WTC11 (cell line): ENCODE results near the gene BEGAIN. TPM values are rescaled to one million over a fixed set of nuclear protein-coding genes. Genes with fewer than 3 reads are reported as not detected.

Experiments used
- ATAC-seq: fragments of 200-7000 bp; cut with Tn5 transposase; 2 replicates; pipeline ENCODE4 v1.10.0; 2021; ENCODE audit warnings: mild to moderate bottlenecking, moderate library complexity
- CTCF ChIA-PET: fragments of 300-600 bp; sonication (Branson Sonifier 250); formaldehyde crosslinking; loops from one replicate; lab custom pipeline; 2021; ENCODE audit warnings: antibody characterized with exemption; lab: Charles Lee
- POLR2A ChIA-PET: fragments of 350-600 bp; sonication (Branson Sonifier 250); formaldehyde crosslinking; loops from one replicate; lab custom pipeline; 2021; ENCODE audit warnings: antibody characterized with exemption; lab: Charles Lee
- DNase-seq: peaks from one replicate; pipeline ENCODE4 v3.0.0; 2021; ENCODE audit warnings: low spot score
- H3K27ac Mint-ChIP-seq: 2 replicates; pipeline ENCODE4 v1.8.0; 2021; ENCODE audit warnings: mixed read lengths
- H3K27me3 Mint-ChIP-seq: 2 replicates; pipeline ENCODE4 v1.8.0; 2021; ENCODE audit warnings: low read depth, mild to moderate bottlenecking, moderate library complexity, mixed read lengths
- H3K36me3 Mint-ChIP-seq: 2 replicates; pipeline ENCODE4 v1.8.0; 2021; ENCODE audit warnings: mixed read lengths
- H3K4me1 Mint-ChIP-seq: 2 replicates; pipeline ENCODE4 v1.8.0; 2022; ENCODE audit warnings: mixed read lengths
- H3K4me3 Mint-ChIP-seq: 2 replicates; pipeline ENCODE4 v1.8.0; 2021; ENCODE audit warnings: mild to moderate bottlenecking, moderate library complexity, mixed read lengths
- H3K9me3 Mint-ChIP-seq: 2 replicates; pipeline ENCODE4 v1.8.0; 2021; ENCODE audit warnings: mixed read lengths
- AFF4 ChIP-seq: sonication (generic); formaldehyde crosslinking; IDR thresholded peaks from 2 replicates; pipeline ENCODE4 v1.8.1; 2023; ENCODE audit warnings: mild to moderate bottlenecking, missing genetic modification reagents, borderline replicate concordance
- ATF3 ChIP-seq: sonication (generic); formaldehyde crosslinking; conservative IDR thresholded peaks from 2 replicates; pipeline ENCODE4 v1.8.1; 2022; ENCODE audit warnings: mild to moderate bottlenecking, missing genetic modification reagents
- ELF4 ChIP-seq: sonication (generic); formaldehyde crosslinking; IDR thresholded peaks from 2 replicates; pipeline ENCODE4 v1.8.1; 2022; ENCODE audit warnings: low read depth, mild to moderate bottlenecking, moderate library complexity, missing genetic modification reagents
- ERG ChIP-seq: fragments of 250-450 bp; sonication (Bioruptor Pico); IDR thresholded peaks from 2 replicates; pipeline ENCODE4 v1.8.0; 2021; ENCODE audit warnings: mild to moderate bottlenecking
- ETV6 ChIP-seq: sonication (generic); formaldehyde crosslinking; IDR thresholded peaks from 2 replicates; pipeline ENCODE4 v1.8.1; 2022; ENCODE audit warnings: mild to moderate bottlenecking, missing genetic modification reagents
- GABPB1 ChIP-seq: sonication (generic); formaldehyde crosslinking; IDR thresholded peaks from 2 replicates; pipeline ENCODE4 v1.8.1; 2023; ENCODE audit warnings: mild to moderate bottlenecking, missing genetic modification reagents
- MXD4 ChIP-seq: fragments of 250-450 bp; sonication (Bioruptor Pico); IDR thresholded peaks from 2 replicates; pipeline ENCODE4 v1.8.0; 2021; ENCODE audit warnings: mild to moderate bottlenecking, moderate library complexity, borderline replicate concordance
- NFATC4 ChIP-seq: fragments of 250-450 bp; sonication (Bioruptor Pico); IDR thresholded peaks from 2 replicates; pipeline ENCODE4 v1.9.0; 2021; ENCODE audit warnings: mild to moderate bottlenecking
- NR1H2 ChIP-seq: sonication (generic); formaldehyde crosslinking; IDR thresholded peaks from 2 replicates; pipeline ENCODE4 v1.9.0; 2021; ENCODE audit warnings: mild to moderate bottlenecking, moderate library complexity, missing genetic modification reagents
- PRDM15 ChIP-seq: sonication (generic); formaldehyde crosslinking; IDR thresholded peaks from 2 replicates; pipeline ENCODE4 v1.8.0; 2022; ENCODE audit warnings: missing genetic modification reagents
- SMAD3 ChIP-seq: sonication (generic); formaldehyde crosslinking; IDR thresholded peaks from 2 replicates; pipeline ENCODE4 v1.8.0; 2022; ENCODE audit warnings: missing genetic modification reagents, mild to moderate bottlenecking, borderline replicate concordance
- SP1 ChIP-seq: sonication (generic); formaldehyde crosslinking; conservative IDR thresholded peaks from 2 replicates; pipeline ENCODE4 v1.8.1; 2022; ENCODE audit warnings: missing genetic modification reagents
- USF1 ChIP-seq: sonication (generic); formaldehyde crosslinking; IDR thresholded peaks from 2 replicates; pipeline ENCODE4 v1.8.0; 2022; ENCODE audit warnings: mild to moderate bottlenecking, missing genetic modification reagents
- ZBTB43 ChIP-seq: sonication (generic); formaldehyde crosslinking; IDR thresholded peaks from 2 replicates; pipeline ENCODE4 v1.8.1; 2023; ENCODE audit warnings: mild to moderate bottlenecking, missing genetic modification reagents
- ZNF121 ChIP-seq: sonication (generic); formaldehyde crosslinking; IDR thresholded peaks from 2 replicates; pipeline ENCODE4 v1.8.0; 2023; ENCODE audit warnings: missing genetic modification reagents
- total RNA-seq: library from RNA; stranded (reverse); gene quantifications from 3 replicates; pipeline ENCODE4 v1.2.3, GENCODE V29; 2021
- TF ChIP-seq, protein P1 (sequence below): sonication (generic); formaldehyde crosslinking; IDR thresholded peaks from 2 replicates; pipeline ENCODE4 v1.8.1; 2022; ENCODE audit warnings: mild to moderate bottlenecking, moderate library complexity, missing genetic modification reagents
- TF ChIP-seq, protein P2 (sequence below): fragments of 250-450 bp; sonication (Bioruptor Pico); IDR thresholded peaks from 2 replicates; pipeline ENCODE4 v2.1.2; 2022; ENCODE audit warnings: mild to moderate bottlenecking, moderate library complexity
- TF ChIP-seq, protein P3 (sequence below): fragments of 250-450 bp; sonication (Bioruptor Pico); IDR thresholded peaks from 2 replicates; pipeline ENCODE4 v1.9.0; 2021; ENCODE audit warnings: mild to moderate bottlenecking

Gene BEGAIN
- total RNA-seq, 1 experiment from 2014 or later: 1.3 TPM

GRCh38 chr14:100589071-100589759, 2.0 kb upstream of the BEGAIN start:
- H3K4me1 Mint-ChIP-seq: peaks cover 3% of the 10 kb centered on the region; the same call in 1 of the 2 replicates
- H3K9me3 Mint-ChIP-seq: no peaks in the 10 kb centered on the region
- ATAC-seq: peak; percentile 19
- ChIA-PET CTCF (interaction anchor here (1.0 to 2.6 kb wide), 6 partner anchors 20 to 64 kb away, joined by 3 to 16 read pairs (median 4); no protein-coding TSS in a partner anchor), POLR2A (no interaction called here)
- H3K27me3 Mint-ChIP-seq: peaks cover 55% of the 10 kb centered on the region
- H3K27ac Mint-ChIP-seq: no peak overlapping the region
- TF ChIP-seq ELF4: no peak
- no peak for TF ChIP-seq ZNF121 (CRISPR knock-in tag)
- TF ChIP-seq ERG: no peak
- no peak for TF ChIP-seq PRDM15 (CRISPR knock-in tag)
- no peak for TF ChIP-seq USF1 (CRISPR knock-in tag)
- TF ChIP-seq, protein P1, sequence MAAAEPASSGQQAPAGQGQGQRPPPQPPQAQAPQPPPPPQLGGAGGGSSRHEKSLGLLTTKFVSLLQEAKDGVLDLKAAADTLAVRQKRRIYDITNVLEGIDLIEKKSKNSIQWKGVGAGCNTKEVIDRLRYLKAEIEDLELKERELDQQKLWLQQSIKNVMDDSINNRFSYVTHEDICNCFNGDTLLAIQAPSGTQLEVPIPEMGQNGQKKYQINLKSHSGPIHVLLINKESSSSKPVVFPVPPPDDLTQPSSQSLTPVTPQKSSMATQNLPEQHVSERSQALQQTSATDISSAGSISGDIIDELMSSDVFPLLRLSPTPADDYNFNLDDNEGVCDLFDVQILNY: no peak
- no peak for TF ChIP-seq NFATC4 (CRISPR knock-in tag)
- TF ChIP-seq MXD4 (CRISPR knock-in tag): no peak
- no peak for TF ChIP-seq SP1
- no peak for TF ChIP-seq NR1H2 (CRISPR knock-in tag)
- TF ChIP-seq, protein P2, sequence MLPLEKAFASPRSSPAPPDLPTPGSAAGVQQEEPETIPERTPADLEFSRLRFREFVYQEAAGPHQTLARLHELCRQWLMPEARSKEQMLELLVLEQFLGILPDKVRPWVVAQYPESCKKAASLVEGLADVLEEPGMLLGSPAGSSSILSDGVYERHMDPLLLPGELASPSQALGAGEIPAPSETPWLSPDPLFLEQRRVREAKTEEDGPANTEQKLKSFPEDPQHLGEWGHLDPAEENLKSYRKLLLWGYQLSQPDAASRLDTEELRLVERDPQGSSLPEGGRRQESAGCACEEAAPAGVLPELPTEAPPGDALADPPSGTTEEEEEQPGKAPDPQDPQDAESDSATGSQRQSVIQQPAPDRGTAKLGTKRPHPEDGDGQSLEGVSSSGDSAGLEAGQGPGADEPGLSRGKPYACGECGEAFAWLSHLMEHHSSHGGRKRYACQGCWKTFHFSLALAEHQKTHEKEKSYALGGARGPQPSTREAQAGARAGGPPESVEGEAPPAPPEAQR: no peak
- TF ChIP-seq, protein P3, sequence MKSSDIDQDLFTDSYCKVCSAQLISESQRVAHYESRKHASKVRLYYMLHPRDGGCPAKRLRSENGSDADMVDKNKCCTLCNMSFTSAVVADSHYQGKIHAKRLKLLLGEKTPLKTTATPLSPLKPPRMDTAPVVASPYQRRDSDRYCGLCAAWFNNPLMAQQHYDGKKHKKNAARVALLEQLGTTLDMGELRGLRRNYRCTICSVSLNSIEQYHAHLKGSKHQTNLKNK: no peak
- TF ChIP-seq GABPB1: no peak
- no peak for TF ChIP-seq SMAD3 (CRISPR knock-in tag)
- no peaks in the 10 kb centered on the region for H3K36me3 Mint-ChIP-seq
- peak; percentile 19 for DNase-seq
- H3K4me3 Mint-ChIP-seq: no peak overlapping the region

DNA sequence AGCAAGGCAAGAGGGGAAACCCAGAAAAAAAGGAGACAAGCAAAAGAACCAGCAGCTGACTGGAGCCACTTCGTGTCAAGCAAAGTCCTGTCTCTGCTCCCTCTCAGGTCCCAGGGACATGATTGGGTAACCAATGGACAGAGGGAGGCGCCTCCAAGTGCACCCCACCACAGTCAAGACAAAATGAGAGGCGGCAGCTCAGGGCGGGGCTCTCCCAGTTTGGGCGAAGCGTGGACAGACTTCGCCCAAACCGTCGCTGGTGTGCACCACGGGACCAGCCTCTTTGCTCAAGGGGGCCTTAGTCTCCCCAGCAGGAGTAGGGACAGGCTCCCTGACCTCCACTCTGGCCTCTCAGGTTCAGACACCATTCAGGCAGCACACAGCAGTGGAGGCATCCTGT, 1.5 kb upstream of the BEGAIN start:
- no peak overlapping the region for H3K27ac Mint-ChIP-seq
- ATAC-seq (no peak; the same call in 1 of the 2 replicates), DNase-seq (peak; percentile 12)
- ChIA-PET CTCF (interaction anchor here (1.3 to 2.6 kb wide), 6 partner anchors 20 to 65 kb away, joined by 3 to 16 read pairs (median 4); no protein-coding TSS in a partner anchor), POLR2A (no interaction called here)
- no peaks in the 10 kb centered on the region for H3K36me3 Mint-ChIP-seq
- H3K4me3 Mint-ChIP-seq: peak overlapping the region; percentile 56
- no peaks in the 10 kb centered on the region for H3K9me3 Mint-ChIP-seq
- peaks cover 57% of the 10 kb centered on the region for H3K27me3 Mint-ChIP-seq
- H3K4me1 Mint-ChIP-seq: peaks cover 3% of the 10 kb centered on the region; the same call in 1 of the 2 replicates
- TF ChIP-seq ELF4: no peak
- TF ChIP-seq ATF3 (CRISPR knock-in tag): no peak
- no peak for TF ChIP-seq NFATC4 (CRISPR knock-in tag)
- TF ChIP-seq ZBTB43: no peak
- no peak for TF ChIP-seq ZNF121 (CRISPR knock-in tag)
- no peak for TF ChIP-seq ETV6 (CRISPR knock-in tag)
- TF ChIP-seq AFF4 (CRISPR knock-in tag): no peak
- no peak for TF ChIP-seq ERG
